Lung (tissue), 13 donors: ENCODE measurements around the gene FAM114A1. TPM values are rescaled to one million over a fixed set of nuclear protein-coding genes. Genes with fewer than 3 reads are reported as not detected.

ENCODE experiments used
- ATAC-seq: fragments of 200-7000 bp; cut with Tn5 transposase; one replicate; pipeline ENCODE4 v1.9.1; 2020; ENCODE audit warnings: moderate number of reproducible peaks; ENCODE audit not compliant: insufficient read depth, low FRiP score
- DNase-seq, 3 donors: peaks; one replicate each; pipeline ENCODE4 v3.0.0-alpha.2; 2013 to 2017
- H3K27ac ChIP-seq, 2 donors: one replicate each; pipeline ENCODE4 v1.5.1; 2013; ENCODE audit warnings: mild to moderate bottlenecking in 2 of 2, moderate library complexity in 2 of 2, control low read depth in 1 of 2, inconsistent platforms in 1 of 2, low read depth in 1 of 2, low read length in 1 of 2
- H3K27me3 ChIP-seq, 3 donors: one replicate each; pipeline ENCODE4 v1.5.1; 2013; ENCODE audit warnings: low read length in 2 of 3; ENCODE audit not compliant: control insufficient read depth in 3 of 3, insufficient read depth in 3 of 3
- H3K36me3 ChIP-seq, 4 donors: one replicate each; pipeline ENCODE4 v1.5.1; 2013; ENCODE audit warnings: low read length in 4 of 4, mild to moderate bottlenecking in 1 of 4, moderate library complexity in 1 of 4; ENCODE audit not compliant: control insufficient read depth in 4 of 4, insufficient read depth in 4 of 4
- H3K4me1 ChIP-seq, 5 donors: one replicate each; pipeline ENCODE4 v1.5.1; 2013; ENCODE audit warnings: low read length in 5 of 5, mild to moderate bottlenecking in 2 of 5, moderate library complexity in 1 of 5; ENCODE audit not compliant: control insufficient read depth in 5 of 5, insufficient read depth in 5 of 5
- H3K4me3 ChIP-seq: one replicate; pipeline ENCODE4 v1.5.1; 2013; ENCODE audit warnings: mild to moderate bottlenecking, control low read depth, moderate library complexity
- H3K9ac ChIP-seq, 2 donors: one replicate each; pipeline ENCODE4 v1.5.1; 2013; ENCODE audit warnings: low read length in 2 of 2, control low read depth in 1 of 2; ENCODE audit not compliant: insufficient read depth in 1 of 2
- H3K9me3 ChIP-seq, 4 donors: one replicate each; pipeline ENCODE4 v1.5.1; 2013; ENCODE audit warnings: low read length in 3 of 4, mild to moderate bottlenecking in 1 of 4, moderate library complexity in 1 of 4; ENCODE audit not compliant: control insufficient read depth in 4 of 4, insufficient read depth in 3 of 4
- CTCF ChIP-seq: IDR thresholded peaks from 2 replicates; pipeline ENCODE4 v1.5.1; 2012; ENCODE audit warnings: mild to moderate bottlenecking; ENCODE audit errors: control extremely low read depth, extremely low read depth
- WGBS, 2 donors: extraction: QIAGEN DNeasy Blood & Tissue Kit; methylation state at CpG; one replicate each; pipeline ENCODE4 v1.1.7; 2013; 5-methylcytosine and 5-hydroxymethylcytosine counted together
- polyA plus RNA-seq, 2 donors: library from polyadenylated mRNA; stranded (reverse); fragments of 200-250 nt; gene quantifications; one replicate each; pipeline ENCODE4 v1.2.1, GENCODE V29; 2013
- small RNA-seq: library from RNA; depleted of rRNA; stranded (forward); fragments of <200 nt; gene quantifications from one replicate; pipeline ENCODE3, GENCODE V24; 2014; ENCODE audit warnings: low replicate concordance
- total RNA-seq, 2 donors: library from RNA; depleted of rRNA in 1 of 2; stranded (reverse); fragments of >200 nt in 1 of 2; gene quantifications; one replicate each; pipeline ENCODE4 v1.2.1, GENCODE V29; 2014 to 2021
- donor health status: control.
- donor health status: control.
- donor health status: Bipolar disorder and iron deficiency.
- donor health status: healthy.
- donor health status: DM: yes; HTN: yes; CAD: no.

FAM114A1 gene
- total and polyA plus RNA-seq, 4 donors: 9.5 to 70.0 (median 36.3) TPM

GRCh38 chr4:38989487-38989886, 121.9 kb downstream of the FAM114A1 start:
- ATAC-seq: no peak
- H3K36me3 ChIP-seq: no peaks in the 10 kb centered on the region
- no peak overlapping the region for H3K9ac ChIP-seq
- no peak for TF ChIP-seq CTCF
- H3K27ac ChIP-seq: no peak overlapping the region
- 93 to 98% methylated on average over 6 of the region's 6 CpGs for whole genome bisulfite sequencing, 2 donors
- H3K27me3 ChIP-seq: no peaks in the 10 kb centered on the region
- no peak overlapping the region for H3K4me3 ChIP-seq
- no peaks in the 10 kb centered on the region for H3K4me1 ChIP-seq
- no peak for DNase-seq
- H3K9me3 ChIP-seq: no peaks in the 10 kb centered on the region

DNA sequence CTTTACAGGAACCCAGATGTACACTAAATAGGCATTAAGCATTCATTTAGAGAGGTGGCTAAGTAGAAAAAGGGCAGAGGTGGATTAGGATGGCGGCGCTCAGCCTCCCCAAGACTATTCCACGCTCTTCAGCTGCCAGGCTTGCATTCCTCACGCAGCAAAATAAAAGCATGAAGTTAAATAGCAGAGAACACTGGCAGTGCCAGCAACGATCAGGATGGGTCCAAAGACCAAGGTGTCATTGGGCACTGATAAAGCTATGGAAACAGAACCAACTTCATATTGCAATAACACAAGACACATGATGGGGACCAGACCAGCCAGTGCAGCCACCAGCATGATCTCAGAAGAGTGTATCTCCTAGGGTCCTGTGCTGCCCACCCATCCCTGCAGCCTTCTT, 122.6 kb downstream of the FAM114A1 start:
- ATAC-seq (no peak), DNase-seq (no peak)
- no peak overlapping the region for H3K4me3 ChIP-seq
- no peaks in the 10 kb centered on the region for H3K9me3 ChIP-seq
- no peaks in the 10 kb centered on the region for H3K27me3 ChIP-seq
- H3K36me3 ChIP-seq: no peaks in the 10 kb centered on the region
- H3K9ac ChIP-seq: no peak overlapping the region
- no peaks in the 10 kb centered on the region for H3K4me1 ChIP-seq
- 86 to 88% methylated on average over 5 of the region's 5 CpGs for WGBS, 2 donors
- H3K27ac ChIP-seq: no peak overlapping the region
- no peak for TF ChIP-seq CTCF

- no peak for ATAC-seq
- TF ChIP-seq CTCF: no peak
- H3K27me3 ChIP-seq: no peaks in the 10 kb centered on the region
- H3K27ac ChIP-seq: no peak overlapping the region
- no peak for DNase-seq
- H3K4me3 ChIP-seq: no peak overlapping the region
- H3K9me3 ChIP-seq: no peaks in the 10 kb centered on the region
- H3K9ac ChIP-seq: no peak overlapping the region
- no peaks in the 10 kb centered on the region for H3K36me3 ChIP-seq
- H3K4me1 ChIP-seq: no peaks in the 10 kb centered on the region
- WGBS, 2 donors: 96 to 97% methylated on average over 3 of the region's 3 CpGs
Measured at GRCh38 chr4:38993683-38994082, 126.1 kb downstream of the FAM114A1 start.

DNA sequence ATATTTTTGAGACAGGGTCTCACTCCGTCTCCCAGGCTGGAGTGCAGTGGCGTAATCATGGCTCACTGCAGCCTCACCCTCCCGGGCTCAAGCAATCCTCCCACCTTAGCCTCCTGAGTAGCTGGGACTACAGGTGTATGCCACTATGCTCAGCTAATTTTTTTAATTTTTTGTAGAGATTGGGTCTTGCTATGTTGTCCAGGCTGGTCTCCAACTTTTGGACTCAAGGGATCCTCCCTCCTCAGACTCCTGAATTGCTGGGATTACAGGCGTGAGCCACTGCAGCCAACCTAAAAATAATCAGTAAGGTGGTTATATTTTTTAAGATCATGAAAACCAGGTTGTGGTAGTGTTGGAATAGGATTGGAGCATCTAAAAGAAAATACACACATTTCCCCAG, 126.5 kb downstream of the FAM114A1 start:
- H3K4me1 ChIP-seq: no peaks in the 10 kb centered on the region
- no peak for DNase-seq
- ATAC-seq: no peak
- H3K9me3 ChIP-seq: no peaks in the 10 kb centered on the region
- WGBS, 2 donors: 94 to 95% methylated on average over 4 of the region's 4 CpGs
- TF ChIP-seq CTCF: no peak
- H3K27ac ChIP-seq: no peak overlapping the region
- no peaks in the 10 kb centered on the region for H3K27me3 ChIP-seq
- no peak overlapping the region for H3K9ac ChIP-seq
- no peak overlapping the region for H3K4me3 ChIP-seq
- H3K36me3 ChIP-seq: no peaks in the 10 kb centered on the region

Small RNAs within 50 kb of the gene (small RNA-seq; reads per million reads assigned to genes)
- 14.4 reads per million, percentile 96 among the genes with 10 or more reads in this experiment for gene MIR574

Other genes with a start within 250 kb of the FAM114A1 start
- 10 to 100 TPM; 53.3 to 53.6 TPM for gene KLF3, start 203.6 kb upstream of the FAM114A1 start, total RNA-seq
- 10 to 100 TPM; 14.7 to 25.2 TPM for gene KLF3, start 203.6 kb upstream of the FAM114A1 start, polyA plus RNA-seq
- gene TLR10, start 84.8 kb upstream of the FAM114A1 start, total RNA-seq: 1 to 10 TPM in 1 of 2 donors, under 1 TPM in 1; 0.46 to 4.4 TPM
- under 1 TPM; 0.14 to 0.73 TPM for gene TLR10, start 84.8 kb upstream of the FAM114A1 start, polyA plus RNA-seq
- gene TLR1, start 63.0 kb upstream of the FAM114A1 start, total RNA-seq: 10 to 100 TPM; 24.1 to 26.6 TPM
- gene TLR1, start 63.0 kb upstream of the FAM114A1 start, polyA plus RNA-seq: 10 to 100 TPM in 1 of 2 donors, 1 to 10 TPM in 1; 2.4 to 31.4 TPM
- gene TLR6, start 11.0 kb upstream of the FAM114A1 start, total RNA-seq: 1 to 10 TPM; 5.7 to 6.3 TPM
- gene TLR6, start 11.0 kb upstream of the FAM114A1 start, polyA plus RNA-seq: 1 to 10 TPM in 1 of 2 donors, under 1 TPM in 1; 0.53 to 4.3 TPM
- 1 to 10 TPM in 1 of 2 donors, under 1 TPM in 1; 0.95 to 3.5 TPM for gene TMEM156, start 164.6 kb downstream of the FAM114A1 start, total RNA-seq
- gene TMEM156, start 164.6 kb downstream of the FAM114A1 start, polyA plus RNA-seq: 1 to 10 TPM; 1.1 to 1.3 TPM
- gene KLHL5, start 194.4 kb downstream of the FAM114A1 start, total RNA-seq: 10 to 100 TPM; 33.4 to 56.2 TPM
- gene KLHL5, start 194.4 kb downstream of the FAM114A1 start, polyA plus RNA-seq: 10 to 100 TPM in 1 of 2 donors, 1 to 10 TPM in 1; 8.6 to 32.2 TPM